K562 (cell line): Measurements from ENCODE around the gene ALG9. TPM values are rescaled to one million over a fixed set of nuclear protein-coding genes. Genes with fewer than 3 reads are reported as not detected.

Experiments used
- ATAC-seq: fragments of 200-7000 bp; cut with Tn5 transposase; 3 replicates; pipeline ENCODE4 v1.9.1; 2020; ENCODE audit warnings: moderate library complexity
- BruUV-seq: library from RNA; stranded (reverse); fragments of 400-500 nt; replicated peaks from 2 replicates; lab custom pipeline; 2021; lab: Mats Ljungman, UMichigan
- CTCF ChIA-PET: fragments of 300-600 bp; formaldehyde crosslinking; extraction: SDS; loops from one replicate; lab custom pipeline; 2021; ENCODE audit warnings: low intra/inter-chr PET ratio; lab: Yijun Ruan, JAX
- POLR2A ChIA-PET: fragments of 300-600, 350-650 bp; sonication (Branson Sonifier 250); formaldehyde crosslinking; extraction: SDS; loops from one replicate; lab custom pipeline; 2021; ENCODE audit warnings: antibody characterized with exemption, inconsistent platforms; lab: Yijun Ruan, JAX
- DNase-seq, 4 experiments: peaks; one replicate each; pipeline versions ENCODE4 v3.0.0 to v3.0.0-alpha.2; 2011 to 2018; ENCODE audit warnings: low spot score in 3 of 4, mixed read lengths in 3 of 4; ENCODE audit errors: extremely low read depth in 1 of 4
- FAIRE-seq: peaks from 2 replicates; lab custom pipeline; 2011; peaks lifted over from hg19 to GRCh38; lab: Jason Lieb, UNC
- H2AFZ ChIP-seq: 2 replicates; pipeline ENCODE4 v1.6.0; 2011; ENCODE audit warnings: low read depth, low read length, control low read depth, inconsistent platforms
- H3K27ac ChIP-seq: fragments of 200-600 bp; 3 replicates; pipeline ENCODE4 v1.8.0; 2011; ENCODE audit warnings: low read depth, mild to moderate bottlenecking, control low read depth, inconsistent platforms, low read length, moderate library complexity, mixed read lengths; ENCODE audit errors: extremely low read depth
- H3K27me3 ChIP-seq, 2 experiments: fragments of 300-600 bp in 1 of 2; 2 replicates in 1 of 2; 3 replicates in 1 of 2; pipeline versions ENCODE4 v1.6.0 to v1.8.0; 2011; ENCODE audit warnings: inconsistent platforms in 2 of 2, low read length in 2 of 2, mild to moderate bottlenecking in 1 of 2, mixed read lengths in 1 of 2, moderate library complexity in 1 of 2; ENCODE audit not compliant: control insufficient read depth in 2 of 2, insufficient read depth in 2 of 2
- H3K36me3 ChIP-seq: fragments of 300-600 bp; 3 replicates; pipeline ENCODE4 v1.8.0; 2011; ENCODE audit warnings: mild to moderate bottlenecking, low read length, inconsistent platforms; ENCODE audit not compliant: control insufficient read depth, insufficient read depth
- H3K4me1 ChIP-seq, 2 experiments: fragments of 200-600 bp in 1 of 2; replicated peaks in 1 of 2; 2 replicates in 1 of 2; 3 replicates in 1 of 2; pipeline versions ENCODE4 v1.5.1 to v1.8.0; 2011; ENCODE audit warnings: inconsistent platforms in 2 of 2, low read length in 2 of 2, mild to moderate bottlenecking in 1 of 2, mixed read lengths in 1 of 2, moderate library complexity in 1 of 2; ENCODE audit not compliant: control insufficient read depth in 2 of 2, insufficient read depth in 2 of 2
- H3K4me2 ChIP-seq: 2 replicates; pipeline ENCODE4 v1.6.1; 2011; ENCODE audit warnings: low read length, control low read depth, inconsistent platforms, mixed read lengths; ENCODE audit not compliant: insufficient read depth
- H3K4me3 ChIP-seq: fragments of 200-600 bp; sonication (generic), shearing (Covaris generic); 2 replicates; pipeline ENCODE4 v1.5.1; 2016; ENCODE audit warnings: control low read depth, inconsistent platforms
- H3K79me2 ChIP-seq: fragments of 200-600 bp; 3 replicates; pipeline ENCODE4 v1.8.0; 2011; ENCODE audit warnings: low read length, inconsistent platforms; ENCODE audit not compliant: control insufficient read depth, insufficient read depth
- H3K9ac ChIP-seq, 2 experiments: 2 replicates each; pipeline versions ENCODE4 v1.6.0 to v1.6.1; 2011; ENCODE audit warnings: low read depth in 2 of 2, low read length in 2 of 2, control low read depth in 1 of 2, inconsistent platforms in 1 of 2, mild to moderate bottlenecking in 1 of 2, mixed read lengths in 1 of 2; ENCODE audit not compliant: insufficient read depth in 1 of 2
- H3K9me1 ChIP-seq: one replicate; pipeline ENCODE4 v1.6.0; 2011; ENCODE audit warnings: inconsistent platforms, mild to moderate bottlenecking, low read length, moderate library complexity; ENCODE audit not compliant: control insufficient read depth, insufficient read depth
- H3K9me3 ChIP-seq: replicated peaks from 2 replicates; pipeline ENCODE4 v1.5.1; 2011; ENCODE audit warnings: low read depth, low read length, inconsistent platforms; ENCODE audit not compliant: control insufficient read depth, insufficient read depth
- H4K20me1 ChIP-seq: replicated peaks from 2 replicates; pipeline ENCODE4 v1.6.1; 2011; ENCODE audit warnings: low read length, inconsistent platforms, mixed read lengths; ENCODE audit not compliant: control insufficient read depth, insufficient read depth
- CEBPB ChIP-seq: fragments of 450-650 bp; IDR thresholded peaks from 2 replicates; pipeline ENCODE4 v1.6.1; 2016; ENCODE audit warnings: missing genetic modification characterization, missing compliant biosample characterization
- CUX1 ChIP-seq: fragments of 200-800 bp; sonication (Bioruptor generic); IDR thresholded peaks from 2 replicates; pipeline ENCODE4 v1.6.1; 2016; ENCODE audit warnings: missing genetic modification characterization, missing compliant biosample characterization
- EHMT2 ChIP-seq: fragments of 450-650 bp; IDR thresholded peaks from 2 replicates; pipeline ENCODE4 v1.6.1; 2018; ENCODE audit warnings: antibody characterized with exemption
- NR2C1 ChIP-seq, 2 experiments: fragments of 450-650 bp; IDR thresholded peaks; 2 replicates each; pipeline ENCODE4 v1.6.1; 2017; ENCODE audit warnings: mild to moderate bottlenecking in 2 of 2, antibody characterized with exemption in 1 of 2, inconsistent platforms in 1 of 2, missing compliant biosample characterization in 1 of 2, missing genetic modification characterization in 1 of 2
- PPARD ChIP-seq: fragments of 250-450 bp; sonication (Bioruptor Pico); IDR thresholded peaks from 2 replicates; pipeline ENCODE4 v1.8.0; 2022; ENCODE audit warnings: inconsistent platforms, mild to moderate bottlenecking, moderate library complexity
- SAFB2 ChIP-seq: fragments of 200-400 bp; formaldehyde crosslinking; IDR thresholded peaks from 2 replicates; pipeline ENCODE4 v1.6.1; 2018; ENCODE audit warnings: borderline replicate concordance, low read length, low read depth, moderate library complexity; ENCODE audit not compliant: severe bottlenecking
- ZBTB9 ChIP-seq: fragments of 450-650 bp; formaldehyde crosslinking; IDR thresholded peaks from 2 replicates; pipeline ENCODE4 v1.4.0; 2020; ENCODE audit warnings: mild to moderate bottlenecking, moderate library complexity
- ZC3H8 ChIP-seq: fragments of 450-650 bp; IDR thresholded peaks from 2 replicates; pipeline ENCODE4 v1.6.1; 2017
- ZFX ChIP-seq: sonication (generic); formaldehyde crosslinking; IDR thresholded peaks from 2 replicates; pipeline ENCODE4 v1.8.0; 2022; ENCODE audit warnings: mild to moderate bottlenecking, missing genetic modification reagents, moderate library complexity
- WGBS: fragments of 100-300 bp; shearing (Covaris generic); methylation state at CpG from one replicate; pipeline ENCODE4 v1.1.6; 2016; ENCODE audit warnings: low coverage, mixed read lengths; ENCODE audit not compliant: insufficient coverage; ENCODE audit errors: missing lambda C conversion rate; 5-methylcytosine and 5-hydroxymethylcytosine counted together
- in situ Hi-C: fragments of 300-500 bp; cut with MboI; formaldehyde crosslinking; loops from 4 replicates; pipeline ENCODE4 v1.15.0; 2018; ENCODE audit warnings: inconsistent platforms, mixed read lengths
- intact Hi-C: fragments of 100-400 bp; cut with micrococcal nuclease; formaldehyde crosslinking; loops from 2 replicates; pipeline ENCODE4 v1.14.2; 2022
- polyA plus RNA-seq, 8 experiments: library from polyadenylated mRNA; depleted of rRNA in 4 of 8; stranded (reverse) in 5 of 8; unstranded in 3 of 8; fragments of >200 nt; fragmentation: Nextera tagmentation in 2 of 8; fragmentation: Illumina TruSeq in 1 of 8; extraction: Ambion mirVana in 2 of 8; extraction: Trizol in 1 of 8; gene quantifications; 2 replicates each; pipeline versions ENCODE4 v1.2.1 to v1.2.3, GENCODE V29; 2011 to 2014; ENCODE audit warnings: inconsistent platforms in 1 of 8, missing spikeins in 1 of 8
- total RNA-seq, 7 experiments: library from RNA; depleted of rRNA in 6 of 7; stranded (reverse); fragments of >200 nt in 6 of 7; fragmentation: Illumina TruSeq in 2 of 7; extraction: Trizol in 2 of 7; gene quantifications; 2 replicates each; pipeline versions ENCODE4 v1.2.1 to v1.2.3, GENCODE V29; 2011 to 2021; ENCODE audit warnings: low replicate concordance in 1 of 7
- TF ChIP-seq, protein P1 (sequence below), 2 experiments: fragments of 450-650 bp in 1 of 2; IDR thresholded peaks; 2 replicates each; pipeline ENCODE4 v1.6.1; 2011 to 2017; ENCODE audit warnings: low read depth in 2 of 2, antibody characterized with exemption in 1 of 2, borderline replicate concordance in 1 of 2, low read length in 1 of 2, mild to moderate bottlenecking in 1 of 2, mixed read lengths in 1 of 2; ENCODE audit not compliant: control insufficient read depth in 1 of 2
- TF ChIP-seq, protein P2 (sequence below): sonication (generic); formaldehyde crosslinking; IDR thresholded peaks from 2 replicates; pipeline ENCODE4 v1.8.0; 2023; ENCODE audit warnings: mild to moderate bottlenecking, missing genetic modification reagents

Gene ALG9
- total and polyA plus RNA-seq, 9 of the 15 experiments (the other 6 are each of a cell fraction or from before 2014, with no cell fraction given), result 11.5 to 40.5 (median 24.9) TPM

GRCh38 chr11:111812211-111812610, 59.2 kb downstream of the ALG9 start:
- intact Hi-C loops (no loop called here), in situ Hi-C loops (no loop called here)
- Histone ChIP-seq H3K9me1 (no peaks in the 10 kb centered on the region), H3K4me2 (no peak overlapping the region), H3K27me3 (no peaks in the 10 kb centered on the region), H3K9ac (no peak overlapping the region), H3K4me1 (no peaks in the 10 kb centered on the region), H2AFZ (no peak overlapping the region), H3K79me2 (no peaks in the 10 kb centered on the region), H3K4me3 (no peak overlapping the region), H4K20me1 (no peaks in the 10 kb centered on the region), H3K36me3 (peaks cover 12% of the 10 kb centered on the region; the same call in 1 of the 3 replicates), H3K9me3 (no peaks in the 10 kb centered on the region), H3K27ac (no peak overlapping the region)
- no TSS peak for BruUV-seq
- WGBS, result 90% methylated on average over 2 of the region's 2 CpGs
- DNase-seq (no peak), ATAC-seq (no peak), FAIRE-seq (no peak)
- CTCF ChIA-PET, result no interaction called here
- no peak for TF ChIP-seq ZC3H8
- TF ChIP-seq, protein P1, sequence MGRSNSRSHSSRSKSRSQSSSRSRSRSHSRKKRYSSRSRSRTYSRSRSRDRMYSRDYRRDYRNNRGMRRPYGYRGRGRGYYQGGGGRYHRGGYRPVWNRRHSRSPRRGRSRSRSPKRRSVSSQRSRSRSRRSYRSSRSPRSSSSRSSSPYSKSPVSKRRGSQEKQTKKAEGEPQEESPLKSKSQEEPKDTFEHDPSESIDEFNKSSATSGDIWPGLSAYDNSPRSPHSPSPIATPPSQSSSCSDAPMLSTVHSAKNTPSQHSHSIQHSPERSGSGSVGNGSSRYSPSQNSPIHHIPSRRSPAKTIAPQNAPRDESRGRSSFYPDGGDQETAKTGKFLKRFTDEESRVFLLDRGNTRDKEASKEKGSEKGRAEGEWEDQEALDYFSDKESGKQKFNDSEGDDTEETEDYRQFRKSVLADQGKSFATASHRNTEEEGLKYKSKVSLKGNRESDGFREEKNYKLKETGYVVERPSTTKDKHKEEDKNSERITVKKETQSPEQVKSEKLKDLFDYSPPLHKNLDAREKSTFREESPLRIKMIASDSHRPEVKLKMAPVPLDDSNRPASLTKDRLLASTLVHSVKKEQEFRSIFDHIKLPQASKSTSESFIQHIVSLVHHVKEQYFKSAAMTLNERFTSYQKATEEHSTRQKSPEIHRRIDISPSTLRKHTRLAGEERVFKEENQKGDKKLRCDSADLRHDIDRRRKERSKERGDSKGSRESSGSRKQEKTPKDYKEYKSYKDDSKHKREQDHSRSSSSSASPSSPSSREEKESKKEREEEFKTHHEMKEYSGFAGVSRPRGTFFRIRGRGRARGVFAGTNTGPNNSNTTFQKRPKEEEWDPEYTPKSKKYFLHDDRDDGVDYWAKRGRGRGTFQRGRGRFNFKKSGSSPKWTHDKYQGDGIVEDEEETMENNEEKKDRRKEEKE (IDR thresholded peaks at IDR 0.05; ENCODE audit: borderline replicate concordance in 1 of 2, control insufficient read depth in 1 of 2, low read depth in 2 of 2, low read length in 1 of 2), result no peak
- no peak for TF ChIP-seq PPARD
- no peak for TF ChIP-seq ZBTB9
- no peak for TF ChIP-seq CUX1 (CRISPR knock-in tag)
- TF ChIP-seq EHMT2, result no peak
- TF ChIP-seq ZFX (CRISPR knock-in tag), result no peak
- TF ChIP-seq, protein P2, sequence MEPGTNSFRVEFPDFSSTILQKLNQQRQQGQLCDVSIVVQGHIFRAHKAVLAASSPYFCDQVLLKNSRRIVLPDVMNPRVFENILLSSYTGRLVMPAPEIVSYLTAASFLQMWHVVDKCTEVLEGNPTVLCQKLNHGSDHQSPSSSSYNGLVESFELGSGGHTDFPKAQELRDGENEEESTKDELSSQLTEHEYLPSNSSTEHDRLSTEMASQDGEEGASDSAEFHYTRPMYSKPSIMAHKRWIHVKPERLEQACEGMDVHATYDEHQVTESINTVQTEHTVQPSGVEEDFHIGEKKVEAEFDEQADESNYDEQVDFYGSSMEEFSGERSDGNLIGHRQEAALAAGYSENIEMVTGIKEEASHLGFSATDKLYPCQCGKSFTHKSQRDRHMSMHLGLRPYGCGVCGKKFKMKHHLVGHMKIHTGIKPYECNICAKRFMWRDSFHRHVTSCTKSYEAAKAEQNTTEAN (CRISPR knock-in tag), result no peak
- TF ChIP-seq CEBPB (tag), result no peak
- TF ChIP-seq NR2C1 (IDR thresholded peaks at IDR 0.05), result no peak
- TF ChIP-seq NR2C1 (tag; IDR thresholded peaks at IDR 0.05), result no peak
- no peak for TF ChIP-seq SAFB2
- POLR2A ChIA-PET, result no interaction called here
